Activated CD4-positive, alpha-beta T cell treated with anti-CD3 and anti-CD28 coated beads for 4 hours (primary cell): Measurements from ENCODE around the gene KRT34.
"Not testable (repeated sequence)": the region's sequence is repeated elsewhere in the genome, so short reads cannot be mapped to it uniquely, and the experiment has no call there.

Source experiments
- DNase-seq, 2 donors: peaks; one replicate each; pipeline ENCODE4 v3.0.0-alpha.2; 2020

KRT34 gene

GRCh38 chr17:41403404-41404023 is 21.4 kb upstream of the KRT34 start:
- DNase-seq = no peak

DNA sequence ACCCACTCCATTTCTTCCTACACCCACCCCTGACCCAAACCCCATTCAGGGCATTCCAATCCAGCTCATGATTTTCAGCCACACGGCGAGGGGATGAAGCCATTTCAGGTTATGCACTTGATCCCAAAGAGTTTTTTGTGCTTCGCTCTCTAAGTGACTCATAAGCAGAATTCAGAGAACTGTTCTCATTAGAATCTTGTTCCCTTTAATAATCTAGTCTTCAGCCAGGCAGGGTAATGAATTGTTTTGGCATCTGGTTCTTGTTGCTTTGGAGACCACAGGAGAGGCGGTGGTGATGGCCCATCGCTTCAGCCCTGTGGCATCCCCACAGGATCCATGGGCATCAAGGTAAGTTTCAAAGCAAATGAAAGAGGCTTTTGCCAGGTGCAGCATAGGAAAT is 20.1 kb upstream of the KRT34 start:
- no peak for DNase-seq

- DNase-seq = no peak
Measured at GRCh38 chr17:41396996-41397660, 15.0 kb upstream of the KRT34 start, which contains the start of gene KRT31. TSS of gene KRT31 (minus strand) at chr17:41397608. CDS start at chr17:41397539, 69 bp downstream.

DNA sequence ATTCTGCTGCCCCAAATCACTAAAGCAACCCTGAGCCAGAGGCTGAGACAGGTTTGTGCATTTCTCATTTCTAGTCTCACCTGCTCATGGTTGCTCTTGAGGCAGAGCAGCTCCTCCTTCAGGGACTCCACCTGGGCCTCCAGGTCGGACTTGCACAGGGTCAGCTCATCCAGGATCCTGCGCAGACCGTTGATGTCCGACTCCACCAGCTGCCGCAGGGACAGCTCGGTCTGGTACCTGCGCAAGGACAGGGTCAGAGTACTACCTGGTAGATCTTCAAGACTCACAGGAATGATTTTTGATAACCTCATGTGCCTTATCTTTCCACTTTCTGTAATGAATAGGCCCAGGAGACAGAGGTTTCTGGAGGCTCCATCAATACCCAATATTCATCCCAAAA is 14.2 kb upstream of the KRT34 start:
- no peak for DNase-seq

GRCh38 chr17:41395611-41396010 is 13.5 kb upstream of the KRT34 start:
- no peak for DNase-seq

DNA sequence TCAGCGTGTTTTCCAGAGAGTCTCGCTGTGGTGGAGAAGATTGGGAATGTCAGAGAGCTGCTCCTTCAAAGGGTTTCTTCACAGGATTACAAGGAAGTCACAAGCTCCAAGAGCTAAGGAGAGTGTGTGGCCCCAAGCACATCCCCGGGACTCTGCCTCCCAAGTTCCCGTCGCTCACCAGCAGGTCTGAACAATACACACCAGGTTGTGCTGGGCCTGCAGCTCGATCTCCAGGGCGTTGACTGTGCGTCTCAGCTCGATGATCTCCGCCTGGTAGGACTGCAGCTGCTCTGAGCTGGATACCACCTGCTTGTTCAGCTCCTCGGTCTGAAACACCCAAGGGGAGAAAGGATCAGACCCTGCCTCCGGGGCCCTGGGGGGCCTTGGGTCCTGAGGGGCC is 12.9 kb upstream of the KRT34 start:
- DNase-seq = not testable (repeated sequence)

- no peak for DNase-seq
Measured at GRCh38 chr17:41394254-41394996, 12.3 kb upstream of the KRT34 start.

DNA sequence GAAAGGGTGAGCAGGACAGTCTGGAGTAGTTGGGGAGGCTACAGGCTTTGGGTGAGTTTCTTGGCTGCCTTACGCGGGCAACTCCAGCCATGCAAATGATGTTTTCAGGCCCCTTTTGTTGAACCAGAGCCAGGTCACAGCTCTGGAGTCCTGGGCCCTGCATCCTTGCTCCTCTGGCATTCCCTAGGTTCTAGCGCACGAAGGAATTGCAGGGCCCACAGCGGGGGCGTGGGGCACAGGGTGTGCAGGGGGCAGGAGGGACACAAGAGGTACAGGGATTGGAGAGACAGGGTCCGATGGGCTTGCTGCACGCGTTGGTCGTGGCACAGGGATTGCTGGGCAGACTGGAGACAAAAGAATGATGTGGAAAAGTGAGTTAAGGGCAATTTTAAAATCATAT is 11.7 kb upstream of the KRT34 start:
- no peak for DNase-seq

- DNase-seq = no peak
Measured at GRCh38 chr17:41393294-41393693, 11.2 kb upstream of the KRT34 start.

GRCh38 chr17:41392278-41392677 is 10.2 kb upstream of the KRT34 start:
- no peak for DNase-seq

DNA sequence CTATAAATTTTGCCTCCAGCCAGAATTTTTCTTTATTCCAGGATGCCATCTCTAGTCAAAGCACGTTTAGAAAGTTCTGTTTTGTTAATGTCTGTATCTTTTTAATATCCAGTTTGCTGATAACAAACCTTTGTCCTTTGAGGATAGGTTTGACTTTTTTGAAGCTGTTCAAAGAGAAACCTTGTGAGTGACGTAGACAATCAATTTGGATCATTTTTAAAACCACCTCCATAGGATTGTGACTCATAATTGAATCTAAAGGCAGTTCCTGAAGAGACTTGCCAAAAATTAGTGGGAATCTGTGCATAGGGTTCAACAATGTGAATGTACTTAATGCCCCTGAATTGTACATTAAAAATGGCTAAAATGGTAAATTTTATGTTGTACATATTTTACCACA is 9.4 kb upstream of the KRT34 start:
- DNase-seq = no peak

GRCh38 chr17:41390411-41390938 is 8.4 kb upstream of the KRT34 start:
- DNase-seq = no peak

DNA sequence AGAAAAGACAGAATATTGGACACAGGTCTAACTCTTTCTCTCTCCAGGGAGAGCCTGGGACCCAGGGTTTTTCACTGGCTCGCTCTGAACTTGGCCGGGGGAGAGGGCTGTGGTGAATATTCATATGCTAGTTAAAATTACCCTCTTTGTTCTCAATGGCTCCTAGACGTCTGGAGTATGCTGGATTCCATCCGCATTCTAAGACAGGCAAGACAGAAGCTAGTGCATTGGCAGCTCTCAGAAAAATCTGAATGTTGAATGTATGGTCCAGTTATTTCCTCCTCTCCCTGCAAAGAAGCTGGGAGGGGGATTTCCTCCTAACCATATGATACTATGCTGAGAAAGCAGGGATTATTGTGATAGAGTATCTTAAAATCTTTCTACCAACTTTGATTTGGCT is 5.6 kb upstream of the KRT34 start:
- DNase-seq = no peak

- DNase-seq = no peak
Measured at GRCh38 chr17:41386227-41386626, 4.1 kb upstream of the KRT34 start.

- DNase-seq = no peak
Measured at GRCh38 chr17:41383690-41384089, 1.6 kb upstream of the KRT34 start.

- DNase-seq = no peak
Measured at GRCh38 chr17:41382394-41382793, 288 bp upstream of the KRT34 start.

GRCh38 chr17:41380091-41380490 is 2.0 kb downstream of the KRT34 start:
- DNase-seq = not testable (repeated sequence)

GRCh38 chr17:41377546-41377945 is 4.6 kb downstream of the KRT34 start:
- DNase-seq = no peak

- DNase-seq = no peak
Measured at GRCh38 chr17:41369713-41370112, 12.4 kb downstream of the KRT34 start, which contains the start of gene KRT33B. TSS of gene KRT33B (minus strand) at chr17:41369813. CDS start at chr17:41369750, 63 bp downstream.

- no peak for DNase-seq
Measured at GRCh38 chr17:41369023-41369422, 13.1 kb downstream of the KRT34 start.

GRCh38 chr17:41367426-41368075 is 14.6 kb downstream of the KRT34 start:
- no peak for DNase-seq

DNA sequence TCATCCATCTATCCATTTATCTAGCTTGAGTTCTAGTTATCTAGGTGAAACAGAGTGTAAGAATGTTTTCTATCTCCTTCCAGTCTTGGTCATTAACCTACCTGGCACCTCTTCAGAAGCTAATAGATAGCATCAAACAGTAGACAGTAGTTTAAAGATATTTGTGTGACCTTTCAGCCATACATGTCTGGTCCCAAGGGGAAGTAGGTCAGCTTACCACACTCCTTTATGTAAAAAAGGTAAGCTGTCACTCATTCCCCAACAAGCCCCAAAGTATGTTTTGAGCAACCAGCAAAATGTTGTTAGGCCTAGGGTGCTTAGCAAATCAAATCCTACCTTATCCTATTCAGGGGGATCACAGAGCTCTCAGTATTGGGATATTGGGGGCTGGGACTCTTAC is 16.0 kb downstream of the KRT34 start:
- DNase-seq = no peak

DNA sequence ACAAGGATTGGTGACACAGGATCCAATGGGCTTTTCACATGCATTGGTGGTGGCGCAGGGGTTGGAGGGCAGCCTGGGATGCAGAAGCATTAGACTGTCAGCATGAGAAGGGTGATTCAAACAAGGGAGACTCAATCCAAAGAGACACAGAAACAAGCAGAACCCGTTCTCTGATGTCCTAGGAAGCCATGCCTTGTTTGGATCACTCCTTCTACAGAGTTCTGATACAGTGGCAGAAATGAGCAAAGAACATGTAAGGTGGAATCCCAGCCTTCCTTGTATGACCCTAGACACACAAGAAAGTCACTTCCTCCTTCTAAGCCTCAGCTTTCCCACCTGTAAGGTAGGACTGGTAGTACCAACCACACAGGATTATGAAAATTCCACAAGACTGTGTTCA is 18.2 kb downstream of the KRT34 start:
- DNase-seq = no peak
